Stimulated activated CD8-positive, alpha-beta memory T cell treated with anti-CD3 and anti-CD28 coated beads, Interleukin-4, amount 100 ng/mL, for 48 hours (primary cell): ENCODE results near the gene SPA17.

ENCODE experiments used
- DNase-seq: peaks from one replicate; pipeline ENCODE4 v3.0.0-alpha.2; 2020

Gene SPA17

DNA sequence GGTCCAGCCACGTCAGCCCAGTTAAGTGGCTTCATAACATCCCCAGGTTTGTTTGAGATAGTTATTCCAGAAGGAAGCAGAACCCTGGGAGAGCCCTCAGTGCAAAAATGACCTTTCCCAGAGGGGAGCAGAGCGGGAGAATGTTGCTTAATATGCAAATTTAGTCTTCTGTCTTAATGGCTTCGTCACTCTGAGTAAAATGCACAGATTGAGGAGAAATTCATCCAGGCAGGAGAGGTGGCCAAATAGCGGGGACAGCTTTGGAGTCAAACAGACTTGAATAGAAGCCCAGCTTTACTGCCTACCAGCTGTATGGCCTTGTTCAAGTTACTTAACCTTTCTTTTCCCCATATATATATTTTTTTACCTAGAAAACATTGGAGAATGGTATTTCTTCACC, 53.8 kb downstream of the SPA17 start:
- DNase-seq, result no peak

DNA sequence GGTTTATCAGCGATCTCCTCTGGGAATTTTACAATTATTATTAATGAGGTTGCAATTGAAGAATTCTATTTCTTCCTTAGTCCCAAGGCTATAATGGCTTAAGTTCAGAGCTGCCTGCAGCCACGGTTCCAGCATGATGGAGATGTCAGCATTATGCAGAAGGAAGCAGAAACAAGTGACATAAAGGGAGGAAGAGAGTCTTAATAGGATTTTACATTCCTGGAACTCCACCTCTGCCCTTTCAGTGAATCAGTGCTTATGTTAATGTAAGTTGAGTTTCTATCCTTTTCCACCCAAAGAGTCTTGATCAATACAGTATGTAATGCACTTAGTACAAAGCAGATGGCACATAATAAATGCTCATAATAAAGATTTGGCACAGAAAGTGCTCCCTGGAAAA, 54.4 kb downstream of the SPA17 start:
- no peak for DNase-seq

DNA sequence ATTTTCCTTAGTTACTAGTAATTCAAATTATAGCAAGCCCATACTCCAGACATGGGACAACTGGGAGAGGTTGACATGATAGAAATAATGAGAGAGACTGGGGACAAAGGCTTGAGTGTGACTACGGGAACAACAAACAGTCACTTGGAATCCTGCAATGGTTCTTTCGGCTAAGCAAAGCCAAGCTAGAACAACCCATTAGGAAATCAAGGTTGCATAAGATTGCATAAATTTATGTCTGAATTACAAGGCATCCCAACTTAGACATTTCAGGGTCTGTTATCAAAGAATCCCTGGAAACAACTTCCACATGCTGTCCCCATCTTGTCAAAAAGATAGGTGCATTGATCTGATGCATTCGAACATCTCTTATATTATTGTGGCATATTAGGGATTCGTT, 55.9 kb downstream of the SPA17 start:
- no peak for DNase-seq

DNA sequence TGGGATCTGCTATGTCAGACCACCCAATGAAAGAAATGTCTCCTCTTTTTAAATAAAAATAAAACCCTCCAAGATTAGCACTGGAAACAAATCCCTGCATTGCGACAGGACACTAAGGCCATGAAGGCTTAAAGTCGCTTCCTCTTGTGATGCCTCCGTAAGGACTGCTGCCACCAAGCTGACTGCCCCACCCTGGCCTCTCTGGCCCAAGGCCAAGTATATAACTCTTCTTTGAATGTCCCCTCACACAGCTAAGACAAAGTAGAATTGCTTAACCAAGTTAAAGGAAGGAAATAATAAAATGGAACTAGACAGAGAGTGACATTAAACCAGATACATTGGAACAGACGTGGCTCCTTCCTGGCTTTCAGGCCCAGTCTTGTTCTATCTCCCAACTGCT, 58.5 kb downstream of the SPA17 start:
- DNase-seq, result no peak

DNA sequence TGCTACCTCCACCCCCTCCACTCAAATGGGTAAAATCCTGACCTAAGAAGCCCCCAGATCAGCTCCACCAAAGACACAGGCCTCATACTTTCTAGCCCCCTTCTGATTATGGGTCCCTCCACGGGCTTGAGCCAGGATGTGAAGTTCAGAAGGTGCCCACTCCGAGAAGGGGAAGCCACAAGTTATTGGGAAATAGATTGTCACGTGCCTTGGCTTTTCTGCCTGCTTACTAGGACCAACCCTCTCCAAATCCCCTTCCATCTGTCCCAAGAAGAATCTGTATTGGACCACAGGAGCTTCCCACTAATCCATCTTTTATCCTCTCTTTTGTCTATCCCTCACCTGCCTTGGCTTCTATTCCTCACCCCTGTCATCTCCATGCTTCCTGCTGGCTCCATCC, 63.0 kb downstream of the SPA17 start:
- DNase-seq, result no peak

DNA sequence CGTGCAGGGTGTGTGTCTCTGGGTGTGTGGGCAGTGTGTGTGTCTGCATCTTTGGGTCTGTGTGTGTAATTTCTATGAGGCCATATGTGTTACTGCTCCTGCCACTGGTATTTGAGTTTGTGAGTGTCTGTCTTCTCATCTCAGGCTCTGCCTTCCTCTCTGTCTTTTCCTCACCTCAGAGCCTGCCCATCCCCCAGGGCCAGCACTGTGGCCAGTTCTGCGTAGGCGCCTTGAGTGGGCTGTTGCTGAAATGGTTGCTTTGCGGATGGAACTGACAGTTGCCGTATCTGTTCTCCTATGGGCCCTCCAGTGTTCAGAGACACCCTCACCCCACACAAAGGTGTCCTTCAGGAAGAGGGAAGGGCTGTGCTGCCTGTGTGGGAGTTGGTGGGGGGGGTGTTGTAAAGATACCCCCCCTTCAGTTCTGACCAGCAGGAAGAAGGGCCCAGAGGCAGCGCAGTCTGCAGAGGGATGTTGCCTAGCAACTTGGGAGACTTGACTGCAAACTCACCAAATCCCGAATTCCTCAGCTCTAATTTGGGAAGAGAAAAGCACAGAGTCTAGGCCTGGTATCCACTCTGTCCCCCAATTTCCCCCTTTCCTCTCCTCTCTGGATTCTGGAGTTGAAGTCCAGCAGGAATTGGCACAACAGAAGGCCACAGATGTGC, 64.1 kb downstream of the SPA17 start:
- no peak for DNase-seq

DNA sequence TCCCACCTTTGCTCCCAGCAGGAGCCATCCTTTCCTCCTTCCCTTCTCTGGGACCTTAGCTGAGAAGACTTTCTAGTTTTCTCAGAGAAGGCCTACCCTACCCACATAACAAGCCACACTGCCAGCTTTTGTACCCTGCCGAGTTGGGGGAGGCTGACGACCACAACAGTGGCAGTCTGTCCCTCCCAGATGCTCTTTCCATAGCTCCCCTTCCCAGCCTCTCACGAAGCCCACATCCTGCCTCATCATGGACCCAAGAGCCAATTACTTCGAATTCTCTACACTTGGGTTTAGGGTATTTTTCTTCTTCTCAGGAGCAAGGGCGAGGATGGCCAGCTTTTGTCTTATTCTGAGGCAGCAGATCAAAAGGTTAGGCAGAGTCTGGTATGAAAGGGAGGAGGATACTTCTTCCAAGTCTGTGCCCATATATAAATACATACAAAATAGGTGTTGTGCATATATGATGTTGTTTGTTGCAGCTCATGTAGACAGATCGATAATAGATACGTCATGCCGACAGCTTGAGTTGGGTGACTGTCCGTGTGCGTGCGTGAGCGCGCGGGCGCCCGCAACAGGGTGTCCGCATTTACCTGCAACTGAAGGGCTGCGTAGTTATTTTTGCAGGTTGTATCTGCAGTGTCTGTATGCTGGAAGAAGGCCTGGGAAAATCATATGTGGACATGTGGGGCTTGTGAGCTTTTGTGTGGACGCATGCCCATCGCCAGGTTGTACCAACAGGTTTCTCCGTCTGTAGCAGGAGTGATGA, 65.2 kb downstream of the SPA17 start:
- no peak for DNase-seq

DNA sequence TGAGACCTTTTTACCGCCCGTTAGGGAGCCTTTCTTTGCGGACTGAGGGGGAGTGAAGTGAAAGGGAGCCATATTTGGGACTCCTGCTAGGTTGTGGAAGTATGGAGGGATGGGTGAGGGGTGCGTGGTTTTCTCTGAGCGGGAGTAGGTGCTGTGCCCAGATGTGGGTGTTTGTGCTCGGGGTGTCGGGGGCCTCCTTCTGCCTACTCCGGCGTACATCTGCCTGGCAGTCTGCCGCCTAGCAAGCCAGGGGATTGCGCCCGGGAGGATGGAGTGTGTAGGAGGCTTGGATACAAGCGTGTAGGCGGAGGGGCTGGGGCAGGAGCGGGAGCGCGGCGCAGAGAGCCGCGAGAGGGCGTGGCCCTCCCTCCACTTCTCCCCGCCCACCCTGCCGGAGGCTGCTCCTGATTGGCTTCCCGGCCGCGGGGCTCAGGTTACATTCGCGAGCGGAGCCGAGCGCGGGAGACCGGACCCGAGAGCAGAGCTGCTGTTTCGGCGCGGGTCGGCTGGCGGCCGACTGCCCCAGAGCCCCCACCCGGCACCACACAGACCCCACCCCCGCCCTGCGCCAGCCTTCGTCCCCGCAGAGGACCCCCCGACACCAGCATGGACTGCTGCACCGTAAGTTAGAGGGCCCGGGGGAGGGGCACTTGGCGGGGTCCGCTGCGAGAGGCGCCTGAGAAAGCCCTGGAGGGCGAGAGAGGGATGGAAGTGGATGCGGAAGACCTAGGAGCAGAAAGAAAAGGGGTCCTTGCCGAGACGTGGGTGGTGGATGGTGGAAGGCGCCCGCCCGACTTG, 66.0 kb downstream of the SPA17 start, which contains the start of gene NRGN:
Gene NRGN, plus strand, starts transcription at position 464 of the 798 bp plus-strand sequence. Its CDS starts 143 bp downstream, at position 607.
- peak; percentile 91 for DNase-seq

DNA sequence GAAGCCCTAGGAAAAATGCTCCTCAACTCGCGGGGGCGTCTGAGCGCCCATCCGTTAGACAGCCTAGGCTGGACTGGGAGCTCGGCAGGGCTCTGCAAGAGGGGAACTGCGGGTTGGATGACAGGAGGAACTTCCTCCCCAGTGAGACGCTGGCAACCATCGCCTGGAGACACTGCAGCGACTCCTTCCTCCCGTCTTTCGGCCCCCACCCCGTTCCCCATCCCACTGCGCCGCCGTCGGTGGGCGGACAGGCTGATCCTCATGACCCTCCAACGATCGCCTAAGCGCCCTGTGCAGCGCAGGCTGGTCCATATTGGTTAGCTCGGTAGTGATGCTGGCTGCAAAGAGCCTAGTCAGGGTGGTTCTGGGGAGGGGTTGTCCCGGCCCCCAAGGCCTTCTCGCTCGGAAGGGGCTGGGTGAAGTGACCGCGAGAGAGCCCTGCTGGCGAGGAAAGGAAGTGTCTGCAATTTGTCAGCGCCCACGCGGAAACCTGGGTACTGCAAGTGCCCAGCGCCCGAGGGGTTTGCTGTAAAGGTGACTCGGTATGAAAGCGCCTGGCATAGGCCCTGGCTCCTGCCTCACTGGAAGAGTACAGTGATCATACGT, 66.7 kb downstream of the SPA17 start:
- DNase-seq, result peak; percentile 78

DNA sequence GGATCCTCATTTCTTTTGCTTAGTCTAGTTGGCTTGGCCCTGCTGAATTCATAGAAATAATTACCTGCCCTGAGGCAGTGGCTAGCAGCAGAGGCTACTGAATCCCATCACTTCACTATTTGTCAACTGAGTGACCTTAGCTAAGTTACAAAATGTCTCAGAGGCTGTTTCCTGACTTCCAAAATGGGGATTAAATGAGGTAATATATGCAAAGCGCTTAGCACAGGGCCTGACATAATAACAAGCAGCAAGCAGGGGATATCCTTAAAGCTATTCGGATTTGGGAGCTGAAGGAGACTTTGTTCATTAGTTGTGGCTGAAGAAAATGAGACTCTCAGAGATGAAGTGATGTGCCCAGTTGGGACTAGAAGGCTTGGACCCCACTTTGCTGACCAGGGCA, 68.9 kb downstream of the SPA17 start:
- DNase-seq, result no peak

DNA sequence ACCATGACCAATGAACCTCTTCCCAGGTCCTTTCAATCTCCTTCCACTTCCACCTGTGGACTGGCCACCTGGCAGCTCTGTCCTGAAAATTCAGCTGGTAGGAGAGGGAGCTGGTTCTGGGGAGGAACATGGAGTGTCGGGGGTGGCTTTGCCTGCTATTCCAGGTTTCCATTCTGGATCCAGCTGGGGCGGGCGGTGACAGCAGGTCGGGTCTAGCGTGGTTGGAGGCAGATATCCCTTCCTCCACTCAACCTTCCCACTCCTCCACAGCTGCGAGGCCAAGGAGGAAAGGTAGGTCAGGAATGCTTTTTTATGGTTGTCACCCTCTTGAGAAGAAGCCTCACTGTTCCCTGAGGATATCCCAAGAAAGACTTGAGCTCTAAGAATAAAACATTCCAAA, 69.3 kb downstream of the SPA17 start:
- no peak for DNase-seq

DNA sequence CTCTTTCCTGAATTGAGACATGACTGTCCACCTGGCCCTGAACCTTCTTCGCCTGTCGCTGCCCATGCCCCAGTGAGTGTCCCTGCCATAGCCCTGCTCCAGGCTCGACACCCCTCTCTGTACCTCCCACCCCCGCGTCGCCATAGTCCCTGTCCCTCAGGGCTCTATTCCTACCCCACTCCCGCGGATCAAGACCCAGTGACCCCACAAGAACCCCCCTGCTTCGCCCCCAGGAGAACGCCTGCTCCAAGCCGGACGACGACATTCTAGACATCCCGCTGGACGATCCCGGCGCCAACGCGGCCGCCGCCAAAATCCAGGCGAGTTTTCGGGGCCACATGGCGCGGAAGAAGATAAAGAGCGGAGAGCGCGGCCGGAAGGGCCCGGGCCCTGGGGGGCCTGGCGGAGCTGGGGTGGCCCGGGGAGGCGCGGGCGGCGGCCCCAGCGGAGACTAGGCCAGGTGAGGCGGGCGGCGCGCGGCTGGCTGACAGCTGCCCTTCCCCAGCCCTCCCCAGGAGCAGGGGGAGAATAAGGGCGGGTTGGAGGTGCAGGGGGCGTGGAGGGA, 71.6 kb downstream of the SPA17 start:
- DNase-seq, result no peak

DNA sequence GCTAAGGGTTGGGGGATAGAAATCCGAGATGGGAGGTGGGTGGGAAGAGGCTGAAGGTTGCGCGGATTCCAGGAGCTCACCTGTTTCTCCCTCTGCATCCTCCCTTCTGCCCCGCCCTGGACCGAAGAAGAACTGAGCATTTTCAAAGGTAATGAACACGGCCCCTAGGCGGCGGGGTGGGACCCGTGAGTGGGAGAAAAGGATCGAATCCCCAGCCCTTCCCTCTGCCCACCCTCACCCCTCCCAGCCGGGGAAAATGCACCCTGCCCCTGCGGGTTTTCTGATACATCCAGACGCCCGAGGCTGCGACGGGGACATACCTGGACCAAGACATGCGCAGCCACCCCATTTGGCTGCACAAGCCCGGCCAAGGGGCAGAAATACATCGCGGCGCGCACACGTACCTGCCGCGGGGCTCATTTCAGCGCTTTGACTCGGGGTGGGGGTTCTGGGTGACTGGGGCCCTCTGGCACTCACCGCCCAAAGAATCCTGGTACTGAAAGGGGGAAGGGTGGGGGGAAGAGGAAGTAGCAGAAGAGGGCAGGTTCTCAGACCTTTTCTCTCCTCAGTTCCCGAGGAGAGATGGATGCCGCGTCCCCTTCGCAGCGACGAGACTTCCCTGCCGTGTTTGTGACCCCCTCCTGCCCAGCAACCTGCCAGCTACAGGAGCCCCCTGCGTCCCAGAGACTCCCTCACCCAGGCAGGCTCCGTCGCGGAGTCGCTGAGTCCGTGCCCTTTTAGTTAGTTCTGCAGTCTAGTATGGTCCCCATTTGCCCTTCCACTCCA, 72.3 kb downstream of the SPA17 start:
- peak; percentile 66 for DNase-seq

DNA sequence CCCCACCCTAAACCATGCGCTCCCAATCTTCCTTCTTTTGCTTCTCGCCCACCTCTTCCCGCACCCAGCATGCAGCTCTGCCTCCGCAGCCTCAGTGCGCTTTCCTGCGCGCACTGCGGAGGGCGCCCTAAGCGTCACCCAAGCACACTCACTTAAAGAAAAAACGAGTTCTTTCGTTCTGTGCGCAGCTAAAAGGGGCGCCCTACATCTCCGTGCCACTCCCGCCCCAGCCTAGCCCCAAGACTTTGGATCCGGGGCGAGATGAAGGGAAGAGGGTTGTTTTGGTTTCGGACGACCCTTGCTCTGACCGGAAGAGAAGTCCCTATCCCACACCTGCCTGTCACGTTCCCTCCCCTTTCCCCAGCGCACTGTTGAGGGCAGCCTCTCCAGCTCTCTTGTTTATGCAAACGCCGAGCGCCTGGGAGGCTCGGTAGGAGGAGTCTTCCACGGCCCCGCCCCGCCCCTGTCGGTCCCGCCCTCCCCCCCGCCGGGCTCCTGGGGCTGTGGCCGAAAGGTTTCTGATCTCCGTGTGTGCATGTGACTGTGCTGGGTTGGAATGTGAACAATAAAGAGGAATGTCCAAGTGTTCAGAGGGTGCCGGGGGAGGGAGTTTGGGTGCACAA, 73.0 kb downstream of the SPA17 start:
- peak; percentile 88 for DNase-seq
